Measurements from ENCODE around the gene BCL2.

- TF ChIP-seq, protein P1, sequence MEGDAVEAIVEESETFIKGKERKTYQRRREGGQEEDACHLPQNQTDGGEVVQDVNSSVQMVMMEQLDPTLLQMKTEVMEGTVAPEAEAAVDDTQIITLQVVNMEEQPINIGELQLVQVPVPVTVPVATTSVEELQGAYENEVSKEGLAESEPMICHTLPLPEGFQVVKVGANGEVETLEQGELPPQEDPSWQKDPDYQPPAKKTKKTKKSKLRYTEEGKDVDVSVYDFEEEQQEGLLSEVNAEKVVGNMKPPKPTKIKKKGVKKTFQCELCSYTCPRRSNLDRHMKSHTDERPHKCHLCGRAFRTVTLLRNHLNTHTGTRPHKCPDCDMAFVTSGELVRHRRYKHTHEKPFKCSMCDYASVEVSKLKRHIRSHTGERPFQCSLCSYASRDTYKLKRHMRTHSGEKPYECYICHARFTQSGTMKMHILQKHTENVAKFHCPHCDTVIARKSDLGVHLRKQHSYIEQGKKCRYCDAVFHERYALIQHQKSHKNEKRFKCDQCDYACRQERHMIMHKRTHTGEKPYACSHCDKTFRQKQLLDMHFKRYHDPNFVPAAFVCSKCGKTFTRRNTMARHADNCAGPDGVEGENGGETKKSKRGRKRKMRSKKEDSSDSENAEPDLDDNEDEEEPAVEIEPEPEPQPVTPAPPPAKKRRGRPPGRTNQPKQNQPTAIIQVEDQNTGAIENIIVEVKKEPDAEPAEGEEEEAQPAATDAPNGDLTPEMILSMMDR (conservative IDR thresholded peaks at IDR 0.05): no peak
- TF ChIP-seq ZFX (IDR thresholded peaks at IDR 0.05): no peak
Measured at GRCh38 chr18:63307551-63308200, 11.9 kb downstream of the BCL2 start.

All from C4-2B (cell line).